ENCODE data around the gene NEK9. TPM values are rescaled to one million over a fixed set of nuclear protein-coding genes. Genes with fewer than 3 reads are reported as not detected.

Gene NEK9
- total RNA-seq, 4 donors from 2014 or later, result 47.1 to 66.1 (median 59.4) TPM

GRCh38 chr14:75156111-75156510 is 29.3 kb upstream of the NEK9 start:
- TF ChIP-seq, protein P1, sequence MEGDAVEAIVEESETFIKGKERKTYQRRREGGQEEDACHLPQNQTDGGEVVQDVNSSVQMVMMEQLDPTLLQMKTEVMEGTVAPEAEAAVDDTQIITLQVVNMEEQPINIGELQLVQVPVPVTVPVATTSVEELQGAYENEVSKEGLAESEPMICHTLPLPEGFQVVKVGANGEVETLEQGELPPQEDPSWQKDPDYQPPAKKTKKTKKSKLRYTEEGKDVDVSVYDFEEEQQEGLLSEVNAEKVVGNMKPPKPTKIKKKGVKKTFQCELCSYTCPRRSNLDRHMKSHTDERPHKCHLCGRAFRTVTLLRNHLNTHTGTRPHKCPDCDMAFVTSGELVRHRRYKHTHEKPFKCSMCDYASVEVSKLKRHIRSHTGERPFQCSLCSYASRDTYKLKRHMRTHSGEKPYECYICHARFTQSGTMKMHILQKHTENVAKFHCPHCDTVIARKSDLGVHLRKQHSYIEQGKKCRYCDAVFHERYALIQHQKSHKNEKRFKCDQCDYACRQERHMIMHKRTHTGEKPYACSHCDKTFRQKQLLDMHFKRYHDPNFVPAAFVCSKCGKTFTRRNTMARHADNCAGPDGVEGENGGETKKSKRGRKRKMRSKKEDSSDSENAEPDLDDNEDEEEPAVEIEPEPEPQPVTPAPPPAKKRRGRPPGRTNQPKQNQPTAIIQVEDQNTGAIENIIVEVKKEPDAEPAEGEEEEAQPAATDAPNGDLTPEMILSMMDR (IDR thresholded peaks at IDR 0.05; ENCODE audit: low read depth), result no peak

- TF ChIP-seq, protein P1 (IDR thresholded peaks at IDR 0.05; ENCODE audit: low read depth), result no peak
These were observed 28.3 kb upstream of the NEK9 start for GRCh38 chr14:75155169-75155568.

- TF ChIP-seq, protein P1 (IDR thresholded peaks at IDR 0.05; ENCODE audit: low read depth), result no peak
These were observed 26.4 kb upstream of the NEK9 start for GRCh38 chr14:75153295-75153694.

DNA sequence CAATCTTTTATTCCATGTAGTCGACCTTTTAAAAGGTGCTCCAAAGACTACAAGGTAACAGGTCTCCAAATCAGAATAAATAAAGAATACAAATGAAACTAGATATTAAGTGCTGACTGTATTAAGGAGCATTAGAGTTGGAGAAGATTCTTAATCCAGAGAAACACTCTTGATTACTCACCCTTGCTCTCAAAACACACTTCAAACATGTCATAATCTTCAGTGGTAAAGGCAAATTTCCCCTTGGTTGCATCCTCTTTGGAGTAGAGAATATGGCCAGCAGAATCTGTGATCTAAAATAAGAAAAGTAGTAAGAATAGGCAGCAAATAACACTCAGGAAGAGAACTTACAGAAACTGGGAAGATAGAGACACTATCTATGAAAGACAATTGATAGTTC is 25.0 kb upstream of the NEK9 start:
- TF ChIP-seq, protein P1 (IDR thresholded peaks at IDR 0.05; ENCODE audit: low read depth), result no peak

GRCh38 chr14:75150150-75150549 is 23.3 kb upstream of the NEK9 start:
- TF ChIP-seq, protein P1 (IDR thresholded peaks at IDR 0.05; ENCODE audit: low read depth), result no peak

DNA sequence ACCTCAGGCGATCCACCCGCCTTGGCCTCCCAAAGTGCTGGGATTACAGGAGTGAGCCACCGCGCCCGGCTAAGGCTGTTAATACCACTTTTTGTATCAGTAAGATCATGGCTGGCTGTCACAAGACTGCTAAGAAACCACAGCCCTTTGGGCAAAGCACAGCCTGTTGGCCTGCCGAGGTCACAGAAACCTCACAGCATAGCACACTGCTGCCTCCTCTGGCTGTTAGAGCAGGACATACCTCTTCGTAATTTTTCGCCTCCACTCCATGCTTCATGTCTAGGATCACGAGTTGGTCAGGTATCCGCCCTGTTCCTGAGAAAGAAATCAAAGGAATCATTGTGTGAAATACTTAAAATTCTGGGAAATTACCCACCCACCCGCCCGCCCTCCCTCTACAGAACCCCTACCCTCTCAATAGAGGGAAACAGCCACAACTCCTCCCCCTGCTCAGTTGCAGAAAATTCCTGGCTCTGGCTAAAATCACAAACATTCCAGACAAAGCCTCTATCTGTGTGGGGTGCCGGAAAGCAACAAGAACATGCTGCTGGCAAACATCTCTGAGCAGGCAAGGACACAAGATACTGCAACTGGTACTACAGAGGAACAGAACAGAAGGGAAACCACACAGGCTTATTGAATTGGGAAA is 20.7 kb upstream of the NEK9 start:
- TF ChIP-seq, protein P1 (IDR thresholded peaks at IDR 0.05; ENCODE audit: low read depth), result no peak

- TF ChIP-seq, protein P1 (IDR thresholded peaks at IDR 0.05; ENCODE audit: low read depth), result no peak
These were observed 18.1 kb upstream of the NEK9 start for GRCh38 chr14:75144944-75145343.

Data from subcutaneous adipose tissue (tissue), 4 donors.